ENCODE measurements around the gene MINAR1. TPM values are rescaled to one million over a fixed set of nuclear protein-coding genes. Genes with fewer than 3 reads are reported as not detected.

Gene MINAR1
- total and polyA plus RNA-seq, 2 of the 13 experiments (the other 11 are each of a cell fraction or from before 2014, with no cell fraction given) = 0.15 to 0.16 TPM

DNA sequence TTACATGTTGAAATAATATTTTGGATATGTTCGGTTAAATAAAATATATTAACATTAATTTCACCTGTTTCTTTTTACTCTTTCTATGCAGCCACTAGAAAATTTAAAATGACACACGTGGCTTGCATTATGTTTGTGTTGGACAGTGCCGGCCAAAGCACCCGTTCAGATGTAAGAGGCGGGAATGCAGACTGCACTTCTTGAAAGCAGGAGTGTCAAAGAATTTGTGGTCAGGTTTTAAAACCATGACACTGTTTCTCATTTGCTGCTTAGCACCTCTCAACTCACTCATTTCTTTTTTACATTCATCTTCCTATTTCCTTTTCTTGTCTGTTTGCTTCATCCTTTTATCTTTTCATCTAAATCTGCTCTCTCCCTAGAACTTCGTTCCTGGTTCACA lies 35.3 kb upstream of the MINAR1 start:
- Histone ChIP-seq H3K4me2 (ENCODE audit: low read depth, low read length) (no peak overlapping the region), H3K9ac (ENCODE audit: insufficient read depth, low read depth, low read length) (no peak overlapping the region), H3K4me1 (ENCODE audit: insufficient read depth, low read length) (no peaks in the 10 kb centered on the region), H3K9me3 (ENCODE audit: low read length) (no peaks in the 10 kb centered on the region), H3K4me3 (replicated peaks in 1 of 3; ENCODE audit: insufficient read depth in 1 of 3, low read depth in 2 of 3, low read length in 3 of 3) (no peak overlapping the region), H3K27me3 (ENCODE audit: control insufficient read depth in 1 of 2, insufficient read depth in 2 of 2, low read length in 2 of 2) (no peaks in the 10 kb centered on the region), H3K79me2 (ENCODE audit: insufficient read depth, low read length) (no peaks in the 10 kb centered on the region), H3K36me3 (replicated peaks in 1 of 2; ENCODE audit: control insufficient read depth in 1 of 2, insufficient read depth in 2 of 2, low read length in 2 of 2) (no peaks in the 10 kb centered on the region), H2AFZ (ENCODE audit: low read length) (no peak overlapping the region), H3K27ac (ENCODE audit: extremely low read length, insufficient read depth, low read length) (no peak overlapping the region), H4K20me1 (ENCODE audit: insufficient read depth, low read length) (no peaks in the 10 kb centered on the region)
- no peak for FAIRE-seq
- BruUV-seq (replicated peaks) = no TSS peak
- POLR2A ChIA-PET = no interaction called here
- no peak for DNase-seq (ENCODE audit: low spot score)
- no peak for ATAC-seq
- CTCF ChIA-PET (ENCODE audit: low intra/inter-chr PET ratio, low total read pairs) = no interaction called here
- in situ Hi-C loops (cut with HindIII; ENCODE audit: extremely low pct_ligation_motif_present, low pct_unique_long_range_greater_than_20kb) (no loop called here), intact Hi-C loops (cut with micrococcal nuclease; ENCODE audit: unreplicated experiment) (no loop called here)
- WGBS (ENCODE audit: low lambda C conversion rate) = 39% methylated on average over 6 of the region's 6 CpGs
- TF ChIP-seq MED8 (CRISPR knock-in tag; IDR thresholded peaks at IDR 0.05; ENCODE audit: insufficient replicate concordance) (no peak), ZNF484 (CRISPR knock-in tag; IDR thresholded peaks at IDR 0.05; ENCODE audit: borderline replicate concordance, low read depth) (no peak), SP140L (CRISPR knock-in tag; IDR thresholded peaks at IDR 0.05; ENCODE audit: borderline replicate concordance) (no peak), ZMYM2 (CRISPR knock-in tag; IDR thresholded peaks at IDR 0.05) (no peak), STAT5B (CRISPR knock-in tag; IDR thresholded peaks at IDR 0.05) (no peak), SOX5 (CRISPR knock-in tag; IDR thresholded peaks at IDR 0.05; ENCODE audit: borderline replicate concordance) (no peak)
- TF ChIP-seq, protein P1, sequence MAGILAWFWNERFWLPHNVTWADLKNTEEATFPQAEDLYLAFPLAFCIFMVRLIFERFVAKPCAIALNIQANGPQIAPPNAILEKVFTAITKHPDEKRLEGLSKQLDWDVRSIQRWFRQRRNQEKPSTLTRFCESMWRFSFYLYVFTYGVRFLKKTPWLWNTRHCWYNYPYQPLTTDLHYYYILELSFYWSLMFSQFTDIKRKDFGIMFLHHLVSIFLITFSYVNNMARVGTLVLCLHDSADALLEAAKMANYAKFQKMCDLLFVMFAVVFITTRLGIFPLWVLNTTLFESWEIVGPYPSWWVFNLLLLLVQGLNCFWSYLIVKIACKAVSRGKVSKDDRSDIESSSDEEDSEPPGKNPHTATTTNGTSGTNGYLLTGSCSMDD (CRISPR knock-in tag; IDR thresholded peaks at IDR 0.05) = no peak
- TF ChIP-seq, protein P2, sequence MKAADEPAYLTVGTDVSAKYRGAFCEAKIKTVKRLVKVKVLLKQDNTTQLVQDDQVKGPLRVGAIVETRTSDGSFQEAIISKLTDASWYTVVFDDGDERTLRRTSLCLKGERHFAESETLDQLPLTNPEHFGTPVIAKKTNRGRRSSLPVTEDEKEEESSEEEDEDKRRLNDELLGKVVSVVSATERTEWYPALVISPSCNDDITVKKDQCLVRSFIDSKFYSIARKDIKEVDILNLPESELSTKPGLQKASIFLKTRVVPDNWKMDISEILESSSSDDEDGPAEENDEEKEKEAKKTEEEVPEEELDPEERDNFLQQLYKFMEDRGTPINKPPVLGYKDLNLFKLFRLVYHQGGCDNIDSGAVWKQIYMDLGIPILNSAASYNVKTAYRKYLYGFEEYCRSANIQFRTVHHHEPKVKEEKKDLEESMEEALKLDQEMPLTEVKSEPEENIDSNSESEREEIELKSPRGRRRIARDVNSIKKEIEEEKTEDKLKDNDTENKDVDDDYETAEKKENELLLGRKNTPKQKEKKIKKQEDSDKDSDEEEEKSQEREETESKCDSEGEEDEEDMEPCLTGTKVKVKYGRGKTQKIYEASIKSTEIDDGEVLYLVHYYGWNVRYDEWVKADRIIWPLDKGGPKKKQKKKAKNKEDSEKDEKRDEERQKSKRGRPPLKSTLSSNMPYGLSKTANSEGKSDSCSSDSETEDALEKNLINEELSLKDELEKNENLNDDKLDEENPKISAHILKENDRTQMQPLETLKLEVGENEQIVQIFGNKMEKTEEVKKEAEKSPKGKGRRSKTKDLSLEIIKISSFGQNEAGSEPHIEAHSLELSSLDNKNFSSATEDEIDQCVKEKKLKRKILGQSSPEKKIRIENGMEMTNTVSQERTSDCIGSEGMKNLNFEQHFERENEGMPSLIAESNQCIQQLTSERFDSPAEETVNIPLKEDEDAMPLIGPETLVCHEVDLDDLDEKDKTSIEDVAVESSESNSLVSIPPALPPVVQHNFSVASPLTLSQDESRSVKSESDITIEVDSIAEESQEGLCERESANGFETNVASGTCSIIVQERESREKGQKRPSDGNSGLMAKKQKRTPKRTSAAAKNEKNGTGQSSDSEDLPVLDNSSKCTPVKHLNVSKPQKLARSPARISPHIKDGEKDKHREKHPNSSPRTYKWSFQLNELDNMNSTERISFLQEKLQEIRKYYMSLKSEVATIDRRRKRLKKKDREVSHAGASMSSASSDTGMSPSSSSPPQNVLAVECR (CRISPR knock-in tag; IDR thresholded peaks at IDR 0.05; ENCODE audit: borderline replicate concordance) = no peak
- TF ChIP-seq, protein P3, sequence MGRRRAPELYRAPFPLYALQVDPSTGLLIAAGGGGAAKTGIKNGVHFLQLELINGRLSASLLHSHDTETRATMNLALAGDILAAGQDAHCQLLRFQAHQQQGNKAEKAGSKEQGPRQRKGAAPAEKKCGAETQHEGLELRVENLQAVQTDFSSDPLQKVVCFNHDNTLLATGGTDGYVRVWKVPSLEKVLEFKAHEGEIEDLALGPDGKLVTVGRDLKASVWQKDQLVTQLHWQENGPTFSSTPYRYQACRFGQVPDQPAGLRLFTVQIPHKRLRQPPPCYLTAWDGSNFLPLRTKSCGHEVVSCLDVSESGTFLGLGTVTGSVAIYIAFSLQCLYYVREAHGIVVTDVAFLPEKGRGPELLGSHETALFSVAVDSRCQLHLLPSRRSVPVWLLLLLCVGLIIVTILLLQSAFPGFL (CRISPR knock-in tag; IDR thresholded peaks at IDR 0.05) = no peak
- TF ChIP-seq, protein P4, sequence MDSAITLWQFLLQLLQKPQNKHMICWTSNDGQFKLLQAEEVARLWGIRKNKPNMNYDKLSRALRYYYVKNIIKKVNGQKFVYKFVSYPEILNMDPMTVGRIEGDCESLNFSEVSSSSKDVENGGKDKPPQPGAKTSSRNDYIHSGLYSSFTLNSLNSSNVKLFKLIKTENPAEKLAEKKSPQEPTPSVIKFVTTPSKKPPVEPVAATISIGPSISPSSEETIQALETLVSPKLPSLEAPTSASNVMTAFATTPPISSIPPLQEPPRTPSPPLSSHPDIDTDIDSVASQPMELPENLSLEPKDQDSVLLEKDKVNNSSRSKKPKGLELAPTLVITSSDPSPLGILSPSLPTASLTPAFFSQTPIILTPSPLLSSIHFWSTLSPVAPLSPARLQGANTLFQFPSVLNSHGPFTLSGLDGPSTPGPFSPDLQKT (CRISPR knock-in tag; IDR thresholded peaks at IDR 0.05; ENCODE audit: borderline replicate concordance) = no peak
- TF ChIP-seq, protein P5, sequence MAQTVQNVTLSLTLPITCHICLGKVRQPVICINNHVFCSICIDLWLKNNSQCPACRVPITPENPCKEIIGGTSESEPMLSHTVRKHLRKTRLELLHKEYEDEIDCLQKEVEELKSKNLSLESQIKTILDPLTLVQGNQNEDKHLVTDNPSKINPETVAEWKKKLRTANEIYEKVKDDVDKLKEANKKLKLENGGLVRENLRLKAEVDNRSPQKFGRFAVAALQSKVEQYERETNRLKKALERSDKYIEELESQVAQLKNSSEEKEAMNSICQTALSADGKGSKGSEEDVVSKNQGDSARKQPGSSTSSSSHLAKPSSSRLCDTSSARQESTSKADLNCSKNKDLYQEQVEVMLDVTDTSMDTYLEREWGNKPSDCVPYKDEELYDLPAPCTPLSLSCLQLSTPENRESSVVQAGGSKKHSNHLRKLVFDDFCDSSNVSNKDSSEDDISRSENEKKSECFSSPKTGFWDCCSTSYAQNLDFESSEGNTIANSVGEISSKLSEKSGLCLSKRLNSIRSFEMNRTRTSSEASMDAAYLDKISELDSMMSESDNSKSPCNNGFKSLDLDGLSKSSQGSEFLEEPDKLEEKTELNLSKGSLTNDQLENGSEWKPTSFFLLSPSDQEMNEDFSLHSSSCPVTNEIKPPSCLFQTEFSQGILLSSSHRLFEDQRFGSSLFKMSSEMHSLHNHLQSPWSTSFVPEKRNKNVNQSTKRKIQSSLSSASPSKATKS (CRISPR knock-in tag; IDR thresholded peaks at IDR 0.05) = no peak
- TF ChIP-seq, protein P6, sequence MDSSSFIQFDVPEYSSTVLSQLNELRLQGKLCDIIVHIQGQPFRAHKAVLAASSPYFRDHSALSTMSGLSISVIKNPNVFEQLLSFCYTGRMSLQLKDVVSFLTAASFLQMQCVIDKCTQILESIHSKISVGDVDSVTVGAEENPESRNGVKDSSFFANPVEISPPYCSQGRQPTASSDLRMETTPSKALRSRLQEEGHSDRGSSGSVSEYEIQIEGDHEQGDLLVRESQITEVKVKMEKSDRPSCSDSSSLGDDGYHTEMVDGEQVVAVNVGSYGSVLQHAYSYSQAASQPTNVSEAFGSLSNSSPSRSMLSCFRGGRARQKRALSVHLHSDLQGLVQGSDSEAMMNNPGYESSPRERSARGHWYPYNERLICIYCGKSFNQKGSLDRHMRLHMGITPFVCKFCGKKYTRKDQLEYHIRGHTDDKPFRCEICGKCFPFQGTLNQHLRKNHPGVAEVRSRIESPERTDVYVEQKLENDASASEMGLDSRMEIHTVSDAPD (CRISPR knock-in tag; IDR thresholded peaks at IDR 0.05) = no peak
